Activated CD4-positive, alpha-beta T cell treated with anti-CD3 and anti-CD28 coated beads, Interleukin-2, amount 10 ng/mL, durations not matched to agents 7 days and 5 days (primary cell): ENCODE data around the gene PARD3. TPM values are rescaled to one million over a fixed set of nuclear protein-coding genes. Genes with fewer than 3 reads are reported as not detected.
"Not testable (repeated sequence)": the region's sequence is repeated elsewhere in the genome, so short reads cannot be mapped to it uniquely, and the experiment has no call there.

ENCODE experiments used
- CTCF ChIA-PET: fragments of 350-600 bp; sonication (Branson Sonifier 250); formaldehyde crosslinking; loops from one replicate; lab custom pipeline; 2021; ENCODE audit warnings: antibody characterized with exemption; lab: Charles Lee
- POLR2A ChIA-PET: fragments of 350-600 bp; sonication (Branson Sonifier 250); formaldehyde crosslinking; loops from one replicate; lab custom pipeline; 2021; ENCODE audit warnings: antibody characterized with exemption; lab: Charles Lee
- DNase-seq: peaks from one replicate; pipeline ENCODE4 v3.0.0-alpha.2; 2020
- H3K27ac Mint-ChIP-seq: one replicate; pipeline ENCODE4 v1.8.0; 2021; ENCODE audit warnings: mild to moderate bottlenecking, moderate library complexity, mixed read lengths
- H3K27me3 Mint-ChIP-seq: one replicate; pipeline ENCODE4 v1.8.0; 2021; ENCODE audit warnings: mixed read lengths
- H3K36me3 Mint-ChIP-seq: one replicate; pipeline ENCODE4 v1.8.0; 2021; ENCODE audit warnings: low read depth, mixed read lengths
- H3K4me1 Mint-ChIP-seq: one replicate; pipeline ENCODE4 v1.8.0; 2021; ENCODE audit warnings: mixed read lengths
- H3K4me3 Mint-ChIP-seq: one replicate; pipeline ENCODE4 v1.8.0; 2021; ENCODE audit warnings: mild to moderate bottlenecking, moderate library complexity, mixed read lengths
- H3K9me3 Mint-ChIP-seq: one replicate; pipeline ENCODE4 v1.8.0; 2021; ENCODE audit warnings: mixed read lengths
- total RNA-seq, 2 experiments: library from RNA; stranded (reverse); gene quantifications; one replicate each; pipeline ENCODE4 v1.2.3, GENCODE V29; 2021

Gene PARD3
- total RNA-seq, 2 experiments from 2014 or later = 1.0 to 1.2 TPM

GRCh38 chr10:34364253-34365037, 450.7 kb downstream of the PARD3 start:
- DNase-seq = no peak
- Mint-ChIP-seq H3K27ac (no peak overlapping the region), H3K4me3 (no peak overlapping the region), H3K36me3 (no peaks in the 10 kb centered on the region), H3K27me3 (no peaks in the 10 kb centered on the region), H3K9me3 (no peaks in the 10 kb centered on the region), H3K4me1 (no peaks in the 10 kb centered on the region)
- CTCF ChIA-PET = interaction anchor here (0.6 kb wide), 1 partner anchor 1583 kb away, joined by 3 read pairs; no protein-coding TSS in a partner anchor
- POLR2A ChIA-PET = no interaction called here

DNA sequence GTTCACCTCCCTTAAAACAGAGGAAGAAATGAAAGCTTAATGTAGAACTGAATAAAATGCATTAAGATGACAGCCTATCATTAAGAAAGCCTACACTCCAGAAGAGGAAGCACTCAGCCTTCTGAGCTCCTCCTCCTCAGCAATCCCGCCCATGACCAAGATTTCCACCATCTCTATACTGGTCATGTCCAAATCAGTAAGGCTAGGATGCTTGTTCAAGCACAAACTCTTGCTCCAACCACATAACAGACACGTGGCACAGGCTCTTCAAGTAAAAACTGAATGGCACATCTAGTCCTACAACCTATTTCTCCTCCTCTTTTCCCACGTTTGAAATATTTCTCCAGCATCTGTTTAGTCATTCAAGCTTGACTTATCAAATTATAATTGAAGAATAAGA, 454.1 kb downstream of the PARD3 start:
- Mint-ChIP-seq H3K27me3 (no peaks in the 10 kb centered on the region), H3K27ac (no peak overlapping the region), H3K4me3 (no peak overlapping the region), H3K36me3 (no peaks in the 10 kb centered on the region), H3K4me1 (no peaks in the 10 kb centered on the region), H3K9me3 (no peaks in the 10 kb centered on the region)
- ChIA-PET CTCF (no interaction called here), POLR2A (no interaction called here)
- no peak for DNase-seq

DNA sequence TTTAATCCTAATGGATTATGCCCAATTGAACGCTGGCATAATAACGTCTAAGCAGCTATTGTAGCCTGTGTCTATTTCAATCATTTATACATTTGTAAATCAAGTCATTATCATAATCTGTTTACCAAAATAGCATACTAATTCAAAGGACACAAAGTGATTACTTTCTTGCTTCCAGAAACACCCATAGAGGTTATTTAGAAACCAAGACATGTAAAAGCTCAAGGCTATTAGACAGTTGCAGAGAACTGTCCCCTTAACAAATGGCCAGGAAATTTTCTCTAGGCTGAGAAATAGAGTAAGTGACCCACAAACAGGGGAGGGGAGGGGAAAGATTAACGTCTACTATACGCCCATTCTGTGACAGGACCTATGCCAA, 455.7 kb downstream of the PARD3 start:
- CTCF ChIA-PET = interaction anchor here (0.6 to 1.0 kb wide), 2 partner anchors 19 to 1365 kb away, joined by 3 to 4 read pairs; no protein-coding TSS in a partner anchor
- no peak overlapping the region for H3K27ac Mint-ChIP-seq
- no peaks in the 10 kb centered on the region for H3K36me3 Mint-ChIP-seq

GRCh38 chr10:34358729-34359434, 456.2 kb downstream of the PARD3 start:
- no peak overlapping the region for H3K27ac Mint-ChIP-seq
- no peaks in the 10 kb centered on the region for H3K36me3 Mint-ChIP-seq
- H3K27me3 Mint-ChIP-seq = no peaks in the 10 kb centered on the region
- H3K4me1 Mint-ChIP-seq = no peaks in the 10 kb centered on the region
- CTCF ChIA-PET = interaction anchor here (1.0 kb wide), 1 partner anchor 18 kb away, joined by 3 read pairs; no protein-coding TSS in a partner anchor
- POLR2A ChIA-PET = no interaction called here
- no peak for DNase-seq
- H3K9me3 Mint-ChIP-seq = no peaks in the 10 kb centered on the region
- no peak overlapping the region for H3K4me3 Mint-ChIP-seq

More for the DNA sequence above, 455.7 kb downstream of the PARD3 start:
- no peak overlapping the region for H3K4me3 Mint-ChIP-seq
- no peaks in the 10 kb centered on the region for H3K9me3 Mint-ChIP-seq
- DNase-seq = no peak
- POLR2A ChIA-PET = no interaction called here
- no peaks in the 10 kb centered on the region for H3K4me1 Mint-ChIP-seq
- no peaks in the 10 kb centered on the region for H3K27me3 Mint-ChIP-seq

DNA sequence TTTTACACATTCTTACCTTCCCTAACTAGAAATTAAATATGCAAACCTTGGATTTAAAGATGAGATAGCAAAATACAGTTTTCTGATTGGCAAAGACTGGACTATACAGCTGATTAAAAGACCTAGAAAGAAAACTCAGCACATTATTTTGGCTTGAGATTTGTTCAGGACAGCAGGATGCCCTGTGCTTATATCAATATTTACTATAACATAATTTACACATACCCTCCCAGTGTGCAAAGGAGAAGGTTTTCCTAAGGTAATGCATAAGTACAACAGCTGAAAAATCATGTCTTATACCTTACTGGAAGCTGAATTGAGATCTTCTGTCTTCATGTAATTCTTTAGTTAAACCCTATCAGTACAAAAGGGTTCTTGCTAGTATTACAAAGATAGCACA, 458.6 kb downstream of the PARD3 start:
- ChIA-PET CTCF (no interaction called here), POLR2A (no interaction called here)
- Mint-ChIP-seq H3K36me3 (no peaks in the 10 kb centered on the region), H3K27ac (no peak overlapping the region), H3K4me3 (no peak overlapping the region), H3K4me1 (no peaks in the 10 kb centered on the region), H3K27me3 (no peaks in the 10 kb centered on the region), H3K9me3 (no peaks in the 10 kb centered on the region)
- DNase-seq = no peak

DNA sequence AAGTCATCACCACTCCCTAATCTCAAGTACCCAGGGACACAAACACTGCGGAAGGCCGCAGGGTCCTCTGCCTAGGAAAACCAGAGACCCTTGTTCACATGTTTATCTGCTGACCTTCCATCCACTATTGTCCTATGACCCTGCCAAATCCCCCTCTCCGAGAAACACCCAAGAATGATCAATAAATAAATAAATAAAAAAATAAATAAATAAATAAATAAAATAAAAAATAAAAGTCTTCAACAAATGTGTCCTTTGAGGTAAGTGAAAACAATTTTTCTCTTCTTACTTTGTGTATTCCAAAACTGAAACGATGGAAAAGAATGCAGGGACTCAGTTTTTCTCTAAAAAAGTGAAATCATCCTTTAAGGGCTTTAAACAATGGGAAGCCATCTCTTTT, 461.6 kb downstream of the PARD3 start:
- DNase-seq, H3K27ac Mint-ChIP-seq, H3K36me3 Mint-ChIP-seq, CTCF ChIA-PET, H3K9me3 Mint-ChIP-seq, H3K27me3 Mint-ChIP-seq, H3K4me1 Mint-ChIP-seq, POLR2A ChIA-PET, H3K4me3 Mint-ChIP-seq: not testable (repeated sequence)

- not testable (repeated sequence) for H3K27me3 Mint-ChIP-seq, H3K4me3 Mint-ChIP-seq
Measured at GRCh38 chr10:34352599-34353204, 462.4 kb downstream of the PARD3 start.

DNA sequence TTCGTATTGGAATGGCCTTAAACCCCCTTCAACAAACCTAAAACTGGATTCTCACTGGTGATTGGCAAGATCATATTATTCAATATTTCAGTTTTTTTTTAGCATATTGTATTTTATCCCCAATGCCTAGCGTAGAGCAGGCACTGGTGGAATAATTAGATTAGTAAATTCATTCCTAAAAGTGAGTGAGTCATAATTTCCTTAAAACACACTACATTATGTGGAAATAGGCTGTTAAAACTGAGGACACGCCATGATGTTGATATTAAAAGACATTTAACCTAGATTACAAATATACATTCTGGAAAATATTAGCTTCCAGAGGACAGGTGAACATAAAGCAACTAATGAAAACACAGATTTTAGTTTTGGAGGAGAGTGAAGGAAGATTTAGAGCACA, 463.9 kb downstream of the PARD3 start:
- H3K27ac Mint-ChIP-seq = no peak overlapping the region
- no peaks in the 10 kb centered on the region for H3K36me3 Mint-ChIP-seq
- no peaks in the 10 kb centered on the region for H3K9me3 Mint-ChIP-seq
- H3K4me1 Mint-ChIP-seq = no peaks in the 10 kb centered on the region
- ChIA-PET POLR2A (no interaction called here), CTCF (no interaction called here)
- DNase-seq = no peak
- no peaks in the 10 kb centered on the region for H3K27me3 Mint-ChIP-seq
- no peak overlapping the region for H3K4me3 Mint-ChIP-seq

More at GRCh38 chr10:34352599-34353204, 462.4 kb downstream of the PARD3 start:
- H3K27ac Mint-ChIP-seq, CTCF ChIA-PET, DNase-seq, H3K36me3 Mint-ChIP-seq, H3K9me3 Mint-ChIP-seq, H3K4me1 Mint-ChIP-seq, POLR2A ChIA-PET: not testable (repeated sequence)

DNA sequence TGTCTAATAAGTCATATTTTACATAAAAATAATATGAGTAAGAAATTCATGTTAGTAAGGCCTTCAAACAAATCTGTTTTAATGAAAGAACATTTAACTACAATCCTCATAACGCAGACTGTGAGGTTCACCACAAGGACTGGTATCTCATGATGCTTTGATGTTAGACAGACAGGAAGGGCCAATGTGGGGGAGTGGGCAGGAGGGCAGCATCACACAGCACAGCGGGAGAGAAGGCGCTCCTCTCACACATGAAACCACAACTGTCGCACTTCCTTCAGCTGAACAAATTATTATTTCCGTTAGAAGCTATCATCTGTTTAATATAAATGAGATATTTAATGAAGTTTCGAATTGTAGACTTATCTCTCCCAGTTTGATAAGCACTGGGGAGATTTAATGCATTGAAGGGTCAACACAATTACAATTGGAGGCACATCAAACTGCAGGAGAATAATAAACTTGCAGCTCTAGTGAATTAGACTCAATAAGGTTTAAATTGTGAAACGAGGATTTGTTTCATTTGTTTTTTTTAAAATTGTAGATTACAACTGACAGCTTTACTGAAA, 466.1 kb downstream of the PARD3 start:
- H3K4me3 Mint-ChIP-seq = no peak overlapping the region
- no peaks in the 10 kb centered on the region for H3K4me1 Mint-ChIP-seq
- no peak for DNase-seq
- H3K36me3 Mint-ChIP-seq = no peaks in the 10 kb centered on the region
- H3K27me3 Mint-ChIP-seq = no peaks in the 10 kb centered on the region
- ChIA-PET CTCF (no interaction called here), POLR2A (no interaction called here)
- no peak overlapping the region for H3K27ac Mint-ChIP-seq
- H3K9me3 Mint-ChIP-seq = no peaks in the 10 kb centered on the region

DNA sequence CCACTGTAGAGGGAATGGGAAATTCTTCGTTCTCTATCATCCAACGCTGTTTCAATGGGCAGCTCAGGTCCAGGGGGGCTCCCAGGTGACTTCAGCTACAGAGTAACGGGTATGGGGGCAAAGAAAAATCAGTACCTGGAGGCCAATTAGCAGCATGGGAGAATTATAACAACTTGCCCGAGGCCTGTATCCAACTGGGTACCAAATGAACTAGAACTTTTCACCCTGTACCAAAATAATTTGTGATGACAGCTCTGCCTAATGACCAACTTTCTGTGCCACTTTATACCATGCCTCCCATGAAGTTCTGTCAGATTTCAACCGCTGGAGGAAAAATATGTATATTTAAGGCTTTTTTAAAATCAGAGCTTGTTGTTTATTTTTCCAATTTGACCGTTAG, 467.1 kb downstream of the PARD3 start:
- Mint-ChIP-seq H3K4me1 (no peaks in the 10 kb centered on the region), H3K27me3 (no peaks in the 10 kb centered on the region), H3K4me3 (no peak overlapping the region), H3K36me3 (no peaks in the 10 kb centered on the region), H3K9me3 (no peaks in the 10 kb centered on the region), H3K27ac (no peak overlapping the region)
- ChIA-PET POLR2A (no interaction called here), CTCF (no interaction called here)
- no peak for DNase-seq

DNA sequence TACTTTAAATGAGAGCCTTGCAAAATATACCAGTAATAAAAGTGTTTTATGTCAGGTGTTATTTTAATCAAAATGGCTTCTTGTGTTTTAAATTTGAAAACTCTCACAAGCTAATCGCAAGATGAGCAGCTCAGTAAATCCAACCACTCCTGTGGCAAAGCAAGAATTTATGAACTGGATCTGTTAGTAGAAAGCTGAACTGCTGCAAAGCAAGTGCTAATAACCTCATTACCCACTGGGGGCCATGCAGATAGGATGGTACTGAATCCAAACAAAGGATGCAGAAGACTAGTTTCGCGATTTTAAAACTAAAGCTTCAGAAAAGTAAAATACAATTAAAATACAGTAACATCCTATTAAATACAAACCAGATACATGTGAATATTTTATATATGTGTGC, 468.0 kb downstream of the PARD3 start:
- CTCF ChIA-PET = no interaction called here
- no peak for DNase-seq
- Mint-ChIP-seq H3K9me3 (no peaks in the 10 kb centered on the region), H3K36me3 (no peaks in the 10 kb centered on the region), H3K27ac (no peak overlapping the region), H3K4me1 (no peaks in the 10 kb centered on the region), H3K4me3 (no peak overlapping the region), H3K27me3 (no peaks in the 10 kb centered on the region)
- POLR2A ChIA-PET = no interaction called here

GRCh38 chr10:34346516-34347100, 468.5 kb downstream of the PARD3 start:
- Mint-ChIP-seq H3K9me3 (no peaks in the 10 kb centered on the region), H3K27me3 (no peaks in the 10 kb centered on the region), H3K27ac (no peak overlapping the region), H3K36me3 (no peaks in the 10 kb centered on the region), H3K4me1 (no peaks in the 10 kb centered on the region), H3K4me3 (no peak overlapping the region)
- DNase-seq = no peak
- ChIA-PET POLR2A (no interaction called here), CTCF (no interaction called here)

DNA sequence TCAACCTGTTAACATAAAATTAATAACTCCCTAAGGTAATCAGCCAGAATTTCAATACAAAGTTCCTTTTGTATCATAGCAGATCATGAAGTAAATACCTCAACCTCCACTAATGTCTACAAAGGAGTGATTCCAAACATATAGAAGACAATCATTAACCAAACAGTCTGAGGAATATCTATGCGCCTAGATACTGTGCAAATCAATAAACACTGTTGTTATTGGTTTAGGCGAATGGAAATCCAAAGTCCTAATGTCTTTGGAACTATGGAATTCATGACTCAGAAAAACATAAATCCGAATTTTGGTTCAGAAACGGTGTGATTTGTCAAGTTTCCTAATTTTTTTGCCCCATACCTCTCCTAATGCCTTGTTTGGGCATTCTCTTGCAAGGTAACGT, 469.7 kb downstream of the PARD3 start:
- H3K9me3 Mint-ChIP-seq = no peaks in the 10 kb centered on the region
- H3K4me3 Mint-ChIP-seq = no peak overlapping the region
- DNase-seq = no peak
- no peak overlapping the region for H3K27ac Mint-ChIP-seq
- ChIA-PET CTCF (no interaction called here), POLR2A (no interaction called here)
- no peaks in the 10 kb centered on the region for H3K36me3 Mint-ChIP-seq
- no peaks in the 10 kb centered on the region for H3K27me3 Mint-ChIP-seq
- no peaks in the 10 kb centered on the region for H3K4me1 Mint-ChIP-seq
